HG02885 (cell line): ENCODE results near the gene FOXN3.
A peak's percentile ranks its signal among the peaks of the same experiment; 100 is the strongest.
"Not testable (repeated sequence)": the region's sequence is repeated elsewhere in the genome, so short reads cannot be mapped to it uniquely, and the experiment has no call there.

Source experiments
- ATAC-seq: cut with Tn5 transposase; IDR thresholded peaks from one replicate; pipeline ENCODE4 v1.9.1; 2021; ENCODE audit warnings: mild to moderate bottlenecking; ENCODE audit not compliant: unreplicated experiment, poor library complexity

The FOXN3 gene

DNA sequence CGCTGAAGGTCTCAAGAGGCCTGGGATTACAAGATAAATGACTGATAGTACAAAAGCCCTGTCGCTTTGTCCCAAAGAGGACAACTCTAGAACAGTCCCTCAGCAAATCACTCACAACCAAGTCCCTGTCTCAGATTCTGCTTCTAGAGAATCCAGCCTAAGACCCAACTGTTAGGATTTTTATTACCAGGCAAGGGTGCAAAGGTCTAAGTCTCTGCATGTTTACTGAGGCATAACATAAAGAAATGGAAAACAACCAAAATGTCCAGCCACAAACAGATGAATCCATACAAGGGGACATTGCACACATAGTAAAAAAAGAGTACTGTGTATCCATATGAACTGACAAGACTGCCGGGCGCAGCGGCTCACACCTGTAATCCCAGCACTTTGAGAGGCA, 104.1 kb downstream of the FOXN3 start:
- no peak for ATAC-seq

- no peak for ATAC-seq
Measured at GRCh38 chr14:89310211-89310610, 106.8 kb downstream of the FOXN3 start.

DNA sequence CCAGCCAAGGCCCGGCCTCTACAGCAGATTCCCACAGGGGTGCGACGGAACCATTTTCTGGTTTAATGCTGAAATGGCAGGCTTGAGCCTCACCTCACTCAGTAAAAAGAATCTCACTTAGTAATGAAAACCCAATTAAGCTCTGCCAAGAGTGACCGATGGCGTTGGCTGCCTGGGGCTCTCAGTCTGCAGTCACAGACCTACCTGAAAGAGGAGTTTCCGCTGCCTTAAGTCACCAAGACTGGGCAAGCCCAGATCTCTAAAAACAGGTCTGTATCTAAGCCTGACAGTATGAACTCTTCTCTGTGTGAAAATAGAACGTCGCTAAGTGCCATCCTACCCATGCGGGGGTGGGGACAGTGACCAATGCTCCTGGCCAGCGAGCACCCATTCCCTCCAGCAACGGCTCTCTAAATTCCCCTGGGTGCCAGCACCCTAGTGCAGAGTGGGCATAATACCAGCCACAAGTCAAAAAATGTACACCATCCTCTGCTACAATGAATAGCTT, 107.3 kb downstream of the FOXN3 start:
- no peak for ATAC-seq

DNA sequence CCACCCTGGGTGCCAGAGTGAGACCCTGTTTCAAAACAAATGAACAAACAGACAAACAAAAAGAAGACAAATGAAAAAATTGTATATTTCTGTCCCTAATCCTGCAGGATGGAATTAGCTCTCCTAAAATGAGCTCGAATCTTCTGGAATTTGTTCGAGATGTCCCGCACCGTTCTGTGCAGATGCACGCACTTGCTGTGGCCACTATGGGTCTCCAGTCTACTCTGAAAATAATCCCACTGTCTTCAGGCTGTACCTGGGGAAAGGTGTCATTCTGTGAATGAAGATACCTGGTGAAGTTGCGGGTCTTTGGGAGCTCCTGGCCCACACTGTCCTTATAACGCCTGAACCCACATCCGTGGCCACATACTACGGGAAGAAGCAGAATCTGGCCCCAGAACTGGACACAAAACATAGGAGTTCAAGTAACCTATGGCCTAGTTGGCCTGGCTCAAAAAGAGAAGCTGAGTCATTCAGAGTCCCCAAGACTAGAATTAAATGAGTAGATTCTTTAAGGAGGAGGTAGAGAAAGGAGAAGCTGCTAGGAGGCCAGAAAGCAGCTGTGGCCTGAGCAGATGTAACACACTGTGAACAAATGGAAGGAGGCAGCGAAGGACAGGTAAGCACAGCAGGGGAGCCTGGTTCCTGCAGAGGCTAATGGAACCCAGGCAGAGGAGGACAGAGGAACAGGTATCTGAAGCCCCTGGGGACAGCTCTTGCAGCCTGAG, 108.6 kb downstream of the FOXN3 start:
- ATAC-seq = peak; percentile 41

DNA sequence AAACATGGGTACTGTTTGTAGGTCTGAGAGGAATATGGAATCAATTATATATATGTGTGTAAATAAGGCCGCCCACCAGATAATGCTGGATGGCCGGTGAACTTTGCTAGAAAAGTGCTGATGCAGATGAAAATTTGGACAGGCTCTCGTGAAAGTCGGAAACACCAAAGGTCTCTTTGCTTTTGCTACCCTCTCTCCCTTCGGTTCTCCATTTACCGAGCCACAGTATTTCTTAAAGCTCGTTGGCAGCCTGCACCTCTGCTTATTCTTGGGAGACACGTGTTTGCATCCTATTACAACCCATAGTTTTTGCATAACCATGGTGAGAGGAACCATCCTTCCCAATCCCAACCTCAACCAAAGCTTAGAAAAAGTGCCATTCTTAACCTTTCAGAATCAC, 109.6 kb downstream of the FOXN3 start:
- no peak for ATAC-seq

- ATAC-seq = peak; percentile 52
Measured at GRCh38 chr14:89304972-89305703, 111.9 kb downstream of the FOXN3 start.

GRCh38 chr14:89304561-89304960, 112.5 kb downstream of the FOXN3 start:
- ATAC-seq = no peak

DNA sequence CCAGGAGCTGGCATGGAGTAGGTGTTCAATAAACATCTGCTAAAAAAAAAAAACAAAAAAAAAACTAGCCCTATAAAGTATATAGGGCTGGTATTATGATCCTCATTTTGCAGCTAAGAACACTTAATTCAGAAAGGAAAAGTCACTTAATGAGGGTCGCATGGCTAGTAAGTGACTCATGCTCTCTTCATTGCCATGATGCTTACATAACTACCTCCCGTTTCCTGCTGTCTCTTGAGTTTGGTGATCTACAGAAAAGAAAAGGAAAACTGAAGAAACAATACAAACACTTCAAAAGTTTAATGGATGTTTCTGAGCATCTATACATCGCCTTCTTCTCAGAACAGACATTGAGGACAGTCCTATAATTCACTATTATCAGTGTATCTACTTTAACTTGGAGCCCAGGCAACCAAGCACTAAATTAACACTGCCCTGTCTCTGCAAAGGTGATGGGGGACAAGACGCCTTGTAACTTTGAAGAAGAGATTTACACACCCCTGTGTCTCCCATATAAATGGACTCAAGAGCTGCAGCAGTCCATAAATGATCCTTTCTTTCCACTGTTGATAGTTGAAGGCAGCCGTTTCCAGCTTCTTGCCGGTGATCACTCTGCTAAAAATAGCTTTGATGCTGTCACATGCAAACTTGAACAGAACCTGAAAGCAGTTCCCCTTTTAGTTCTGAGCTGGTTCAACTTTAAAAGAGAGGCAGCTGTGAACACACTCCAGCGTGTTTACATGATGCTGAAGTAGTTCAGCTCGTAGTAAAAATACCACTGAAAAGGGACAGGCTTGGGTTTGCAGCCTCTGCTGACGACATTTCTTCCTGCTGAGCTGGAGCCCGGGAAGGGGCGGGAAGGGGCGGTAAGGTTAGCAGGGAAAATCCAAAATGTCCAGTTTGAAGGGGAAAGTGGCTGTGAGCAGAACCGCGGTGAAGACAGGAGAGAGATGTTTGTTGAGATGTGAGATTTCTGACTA, 113.3 kb downstream of the FOXN3 start:
- peak; percentile 70 for ATAC-seq

DNA sequence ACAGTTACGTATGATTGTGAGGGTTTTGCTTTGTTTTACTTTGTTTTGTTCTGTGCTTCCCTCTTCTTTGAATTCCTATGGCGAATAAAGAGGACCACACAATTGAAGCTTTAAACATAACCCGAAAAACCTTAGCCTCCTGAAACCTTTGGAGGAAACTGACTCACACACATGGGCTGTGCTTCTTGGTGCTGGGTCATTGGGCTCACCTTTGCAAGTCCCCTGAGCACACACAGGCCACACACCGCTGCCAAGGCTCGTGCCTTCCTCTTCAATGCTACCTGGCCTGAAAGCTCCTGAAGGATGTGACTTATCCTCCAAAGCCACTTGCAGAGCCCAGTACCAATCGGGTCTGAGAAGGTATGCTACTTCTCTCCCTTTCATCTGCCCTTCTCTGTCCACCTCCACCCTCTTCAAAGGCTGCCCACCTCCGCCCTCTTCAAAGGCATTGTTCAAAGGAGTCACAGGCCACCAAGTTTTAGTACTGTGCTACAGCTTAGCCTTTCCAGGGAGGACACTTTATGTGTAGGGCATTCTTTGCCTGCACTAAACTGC, 114.6 kb downstream of the FOXN3 start:
- ATAC-seq = no peak

DNA sequence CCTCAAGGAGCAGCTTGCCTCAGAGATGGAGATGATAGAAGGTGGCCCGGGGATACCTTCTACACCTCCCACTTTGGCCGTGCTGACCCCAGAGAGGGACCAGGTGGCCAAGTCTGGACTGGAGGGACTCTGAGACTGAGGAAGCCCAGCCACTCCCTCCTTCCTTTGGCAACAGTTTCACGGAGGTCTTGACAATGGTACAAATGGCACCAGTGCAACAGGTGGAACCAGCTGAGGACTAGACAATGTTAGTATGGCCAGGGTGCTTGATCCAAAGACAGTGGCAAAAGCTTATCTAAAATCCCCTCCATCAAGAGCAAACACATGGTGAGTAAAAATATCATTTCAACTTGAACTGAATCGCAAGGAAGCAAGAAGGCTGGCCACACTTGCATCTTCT, 117.4 kb downstream of the FOXN3 start:
- no peak for ATAC-seq

DNA sequence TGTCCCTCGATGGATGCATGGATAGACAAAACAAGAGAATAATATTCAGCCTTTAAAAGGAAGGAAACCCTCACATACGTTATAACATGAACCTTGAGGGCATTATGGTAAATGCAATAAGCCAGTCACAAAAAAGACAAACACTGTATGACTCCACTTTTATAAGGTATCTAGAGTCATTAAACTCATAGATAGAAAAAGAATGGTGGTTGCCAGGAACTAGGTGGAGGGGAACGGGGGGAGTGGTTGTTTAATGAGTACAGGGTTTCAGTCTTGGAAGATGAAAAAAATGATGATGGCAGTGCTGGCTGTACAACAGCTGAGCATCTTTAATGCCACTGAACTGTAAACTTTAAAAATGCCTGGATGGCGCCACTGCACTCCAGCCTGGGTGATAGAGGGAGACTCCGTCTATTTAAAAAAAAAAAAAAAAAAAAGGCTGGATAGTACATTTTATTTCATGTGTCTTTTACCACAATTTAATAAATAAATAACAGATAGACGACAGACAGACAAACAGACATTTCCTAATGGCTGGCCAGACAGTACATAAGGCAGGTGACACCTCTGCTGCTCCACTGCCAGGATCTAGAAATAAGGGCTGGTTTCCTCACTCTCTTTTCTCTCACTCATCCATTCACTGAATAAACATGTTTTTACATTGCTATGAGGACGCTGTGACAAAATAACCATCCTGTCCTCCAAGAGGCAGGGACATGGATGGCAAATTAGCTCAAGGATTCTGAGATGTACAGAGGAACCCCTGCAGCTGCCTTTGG, 118.8 kb downstream of the FOXN3 start:
- no peak for ATAC-seq

DNA sequence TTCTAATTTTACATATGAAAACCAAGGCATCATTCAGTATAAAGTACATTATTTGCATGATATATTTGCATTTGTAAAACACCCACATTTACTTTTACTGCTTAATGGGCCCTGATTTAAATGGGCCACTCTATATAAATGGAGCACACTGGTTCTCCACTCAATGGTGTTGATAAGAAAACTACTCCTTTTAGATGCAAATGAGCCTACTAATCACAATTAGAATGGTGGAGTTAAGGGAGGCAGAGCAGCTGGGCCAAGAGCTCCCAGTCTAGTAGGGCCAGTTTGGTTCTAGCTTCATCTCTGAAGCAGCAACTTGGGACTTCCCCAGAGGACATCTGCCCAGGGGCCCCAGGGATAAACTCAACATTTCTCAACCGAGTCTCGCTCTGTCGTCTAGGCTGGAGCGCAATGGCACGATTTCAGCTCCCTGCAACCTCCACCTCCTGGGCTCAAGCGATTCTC, 120.7 kb downstream of the FOXN3 start:
- peak; percentile 46 for ATAC-seq

DNA sequence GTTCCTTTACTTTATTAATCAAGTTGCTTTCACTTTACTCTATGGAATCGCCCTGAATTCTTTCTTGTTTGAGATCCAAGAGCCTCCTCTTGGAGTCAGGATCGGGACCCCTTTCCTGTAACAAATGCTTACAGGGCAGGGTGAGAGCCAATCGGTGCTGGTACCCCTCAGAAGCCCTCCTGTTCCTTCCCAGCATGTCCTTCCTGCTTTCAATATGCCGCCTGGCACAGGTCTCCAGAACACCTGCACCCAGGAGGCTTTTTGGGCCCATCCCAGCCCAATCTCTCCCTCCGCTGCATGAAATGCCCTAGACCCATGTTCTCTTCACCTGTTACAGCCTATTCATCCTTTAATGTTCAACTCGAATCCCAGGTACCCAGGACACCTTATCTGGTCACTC, 122.2 kb downstream of the FOXN3 start:
- no peak for ATAC-seq

DNA sequence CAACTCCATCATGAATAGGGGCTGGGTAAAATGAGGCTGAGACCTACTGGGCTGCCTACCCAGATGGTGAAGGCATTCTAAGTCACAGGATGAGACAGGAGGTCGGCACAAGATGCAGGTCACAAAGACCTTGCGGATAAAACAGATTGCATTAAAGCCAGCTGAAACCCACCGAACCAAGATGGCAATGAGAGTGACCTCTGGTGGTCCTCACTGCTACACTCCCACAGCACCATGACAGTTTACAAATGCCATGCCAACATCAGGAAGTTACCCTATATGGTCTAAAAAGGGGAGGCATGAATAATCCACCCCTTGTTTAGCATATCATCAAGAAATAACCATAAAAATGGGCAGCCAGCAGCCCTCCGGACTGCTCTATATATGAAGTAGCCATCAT, 122.6 kb downstream of the FOXN3 start:
- ATAC-seq = not testable (repeated sequence)

GRCh38 chr14:89294060-89294459, 123.0 kb downstream of the FOXN3 start:
- ATAC-seq = no peak

- ATAC-seq = no peak
Measured at GRCh38 chr14:89293314-89293916, 123.6 kb downstream of the FOXN3 start.

- ATAC-seq = no peak
Measured at GRCh38 chr14:89292579-89293313, 124.3 kb downstream of the FOXN3 start.

DNA sequence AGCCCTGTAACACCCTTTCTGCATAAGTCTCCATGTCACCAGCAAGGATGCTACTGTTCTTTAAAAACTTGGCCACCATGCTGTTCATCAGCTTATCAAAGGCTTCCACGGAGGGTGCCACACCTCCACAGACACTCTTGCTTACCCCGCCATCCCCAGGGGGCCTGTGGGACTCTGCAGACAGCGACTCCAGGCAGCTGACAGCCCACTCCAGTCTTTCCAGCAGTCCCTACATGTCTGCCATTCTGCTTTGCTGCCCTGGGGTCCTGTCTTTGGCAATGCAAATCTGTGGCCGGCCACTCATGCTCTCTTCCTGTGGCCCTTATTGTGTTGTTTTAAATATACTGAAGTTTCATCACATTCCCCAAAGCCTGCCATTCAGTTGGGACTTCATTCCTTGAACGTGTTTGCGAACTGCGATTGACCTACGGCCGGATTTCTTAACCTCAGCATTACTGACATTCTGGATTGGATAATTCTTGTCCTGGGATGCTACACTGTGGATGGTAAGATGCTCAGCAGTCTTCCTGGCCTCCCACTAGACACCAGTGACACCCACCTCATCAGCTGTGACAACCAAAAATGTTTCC, 125.6 kb downstream of the FOXN3 start:
- ATAC-seq = no peak
